GM04503 (cell line): ENCODE data around the gene CORO2B.

Source experiments
- DNase-seq: peaks from one replicate; pipeline ENCODE4 v3.0.0-alpha.2; 2012; ENCODE audit warnings: low read depth

The CORO2B gene

GRCh38 chr15:68700455-68701123 lies 121.8 kb downstream of the CORO2B start:
- DNase-seq, result peak; percentile 21

- no peak for DNase-seq
Measured at GRCh38 chr15:68701886-68702285, 123.1 kb downstream of the CORO2B start.

GRCh38 chr15:68704496-68705021 lies 125.8 kb downstream of the CORO2B start:
- no peak for DNase-seq

GRCh38 chr15:68706256-68706655 lies 127.5 kb downstream of the CORO2B start:
- DNase-seq, result no peak

- no peak for DNase-seq
Measured at GRCh38 chr15:68706931-68707330, 128.1 kb downstream of the CORO2B start.

GRCh38 chr15:68707386-68707785 lies 128.6 kb downstream of the CORO2B start:
- DNase-seq, result no peak

- no peak for DNase-seq
Measured at GRCh38 chr15:68709876-68710275, 131.1 kb downstream of the CORO2B start.

- no peak for DNase-seq
Measured at GRCh38 chr15:68710536-68710935, 131.7 kb downstream of the CORO2B start.

- no peak for DNase-seq
Measured at GRCh38 chr15:68711406-68711805, 132.6 kb downstream of the CORO2B start.

GRCh38 chr15:68712886-68713285 lies 134.1 kb downstream of the CORO2B start:
- no peak for DNase-seq

GRCh38 chr15:68713874-68714273 lies 135.1 kb downstream of the CORO2B start:
- DNase-seq, result no peak

GRCh38 chr15:68715111-68715510 lies 136.3 kb downstream of the CORO2B start:
- DNase-seq, result no peak

- DNase-seq, result no peak
Measured at GRCh38 chr15:68717951-68718350, 139.2 kb downstream of the CORO2B start.

GRCh38 chr15:68718468-68718867 lies 139.7 kb downstream of the CORO2B start:
- DNase-seq, result no peak

GRCh38 chr15:68719051-68719450 lies 140.3 kb downstream of the CORO2B start:
- DNase-seq, result no peak

- DNase-seq, result no peak
Measured at GRCh38 chr15:68719672-68720071, 140.9 kb downstream of the CORO2B start.

- no peak for DNase-seq
Measured at GRCh38 chr15:68721886-68722285, 143.1 kb downstream of the CORO2B start.

- DNase-seq, result no peak
Measured at GRCh38 chr15:68725736-68726135, 146.9 kb downstream of the CORO2B start.

- DNase-seq, result no peak
Measured at GRCh38 chr15:68726246-68726645, 147.5 kb downstream of the CORO2B start.

- no peak for DNase-seq
Measured at GRCh38 chr15:68729789-68730411, 151.1 kb downstream of the CORO2B start.

GRCh38 chr15:68730471-68730919 lies 151.7 kb downstream of the CORO2B start:
- DNase-seq, result no peak

- DNase-seq, result no peak
Measured at GRCh38 chr15:68730976-68731897, 152.4 kb downstream of the CORO2B start.

GRCh38 chr15:68732451-68732850 lies 153.7 kb downstream of the CORO2B start:
- no peak for DNase-seq
